H1 (cell line): ENCODE measurements around the gene SH3RF2. TPM values are rescaled to one million over a fixed set of nuclear protein-coding genes. Genes with fewer than 3 reads are reported as not detected.

Experiments used
- BCL11A ChIP-seq, 2 experiments: IDR thresholded peaks; one replicate each; pipeline ENCODE4 v1.6.1; 2011; ENCODE audit warnings: low read depth in 2 of 2, low read length in 2 of 2, mild to moderate bottlenecking in 2 of 2
- BRCA1 ChIP-seq: IDR thresholded peaks from 2 replicates; pipeline ENCODE4 v1.6.1; 2012; ENCODE audit warnings: low read depth, low read length, improper control_type of control experiment
- E2F6 ChIP-seq: IDR thresholded peaks from 2 replicates; pipeline ENCODE4 v1.6.1; 2012; ENCODE audit warnings: inconsistent platforms
- polyA plus RNA-seq, 7 experiments: library from polyadenylated mRNA; depleted of rRNA in 3 of 7; stranded (reverse) in 5 of 7; unstranded in 2 of 7; fragments of >200 nt in 5 of 7; fragments of 200-250 nt in 2 of 7; gene quantifications; 1 replicate in 5 of 7; 2 replicates in 1 of 7; 4 replicates in 1 of 7; pipeline versions ENCODE4 v1.2.1 to v1.2.3, GENCODE V29; 2011 to 2013; ENCODE audit warnings: missing spikeins in 2 of 7, mixed read lengths in 2 of 7
- total RNA-seq: library from RNA; stranded (reverse); fragmentation: NEBNext Ultra II Directional; extraction: Animal tissue kit (Norgen Biotek cat#: 25700); gene quantifications from 2 replicates; pipeline ENCODE4 v1.2.1, GENCODE V29; 2021

Gene SH3RF2
- total and polyA plus RNA-seq, 2 of the 8 experiments (the other 6 are each of a cell fraction or from before 2014, with no cell fraction given) = 0.80 to 0.95 TPM

GRCh38 chr5:146024034-146024433 is 87.7 kb downstream of the SH3RF2 start (continued):
- TF ChIP-seq E2F6 (no peak), BCL11A (IDR thresholded peaks at IDR 0.05; ENCODE audit: low read depth in 2 of 2, low read length in 2 of 2) (no peak), BRCA1 (no peak)
